Measurements from ENCODE around the gene SPAG17.
"Not testable (repeated sequence)": the region's sequence is repeated elsewhere in the genome, so short reads cannot be mapped to it uniquely, and the experiment has no call there.

The SPAG17 gene

GRCh38 chr1:117964290-117965038 is 220.6 kb downstream of the SPAG17 start:
- no peak for DNase-seq

- DNase-seq, result no peak
These were observed 225.7 kb downstream of the SPAG17 start for GRCh38 chr1:117959364-117959763.

DNA sequence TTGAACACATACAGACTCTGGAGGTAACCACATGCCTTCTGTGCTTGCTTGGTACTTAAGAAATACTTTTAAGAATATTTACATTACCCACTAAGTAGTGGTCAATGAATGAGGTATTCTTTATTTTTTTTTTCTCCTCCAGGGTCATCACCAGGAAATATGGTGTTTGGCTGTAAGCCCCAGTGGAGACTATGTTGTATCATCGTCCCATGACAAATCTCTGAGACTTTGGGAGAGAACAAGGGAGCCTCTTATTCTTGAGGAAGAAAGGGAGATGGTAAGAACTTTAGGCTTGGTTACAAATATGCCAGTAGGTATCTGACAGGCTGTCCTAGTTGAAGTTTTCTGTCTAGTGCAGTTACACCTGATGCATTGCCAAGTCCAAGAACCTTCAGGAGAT is 232.6 kb downstream of the SPAG17 start:
- no peak for DNase-seq

GRCh38 chr1:117942293-117942692 is 242.7 kb downstream of the SPAG17 start:
- no peak for DNase-seq

DNA sequence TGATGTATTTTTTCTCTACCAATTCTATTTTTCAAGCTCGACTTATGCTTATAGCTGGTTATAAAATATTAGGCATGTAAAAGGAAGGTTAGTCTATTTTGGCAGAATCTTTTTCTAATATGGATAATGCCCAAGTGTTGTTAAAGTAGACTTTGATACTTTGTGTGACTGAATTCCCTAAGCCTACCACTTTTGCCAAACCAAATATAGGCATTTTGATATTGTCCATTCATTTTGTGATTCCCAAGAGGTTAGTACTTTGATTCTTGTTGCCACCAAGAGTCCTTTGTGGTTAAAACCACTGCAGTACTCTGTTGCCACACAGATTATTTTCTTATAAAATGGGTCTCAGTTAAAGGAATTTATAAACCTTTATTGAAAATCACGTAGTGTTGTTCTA is 251.3 kb downstream of the SPAG17 start:
- DNase-seq, result no peak

DNA sequence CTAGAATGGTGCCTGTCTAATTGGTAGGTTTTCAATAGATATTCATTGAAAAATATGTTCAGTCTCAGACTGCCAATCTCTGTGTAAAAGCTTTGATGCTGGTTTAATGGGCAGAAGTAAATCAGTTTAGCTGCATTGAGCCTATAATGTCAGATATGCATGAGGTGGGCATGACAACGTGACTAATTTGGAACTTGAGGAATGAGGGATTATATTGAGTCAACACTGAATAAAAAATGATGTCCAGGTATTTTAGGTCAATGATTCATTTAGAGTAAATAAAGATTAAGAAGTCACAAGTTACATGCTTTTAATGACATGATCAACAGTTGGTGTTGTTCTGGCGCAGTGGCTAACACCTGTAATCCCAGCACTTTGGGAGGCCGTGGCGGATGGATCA is 252.5 kb downstream of the SPAG17 start:
- no peak for DNase-seq

DNA sequence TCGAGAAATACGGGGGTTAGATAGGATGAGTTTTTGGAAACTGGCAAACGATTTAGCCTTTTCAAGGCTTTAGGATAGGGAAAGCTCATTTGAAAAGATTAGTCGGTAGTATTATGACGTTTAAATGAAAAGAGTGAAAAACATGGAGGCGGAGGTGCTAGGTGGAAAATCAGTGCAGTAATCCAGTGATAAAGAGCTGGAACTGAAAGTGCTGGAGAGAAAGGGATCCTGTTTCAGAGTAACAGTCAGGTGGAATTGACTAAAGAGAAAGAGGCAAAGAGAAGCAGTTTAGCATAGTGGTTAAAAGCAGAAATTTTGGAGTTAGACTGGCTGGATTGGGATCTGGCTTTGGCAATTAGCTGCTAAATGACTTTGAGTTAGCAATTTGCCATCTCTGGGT is 254.5 kb downstream of the SPAG17 start:
- DNase-seq, result no peak

DNA sequence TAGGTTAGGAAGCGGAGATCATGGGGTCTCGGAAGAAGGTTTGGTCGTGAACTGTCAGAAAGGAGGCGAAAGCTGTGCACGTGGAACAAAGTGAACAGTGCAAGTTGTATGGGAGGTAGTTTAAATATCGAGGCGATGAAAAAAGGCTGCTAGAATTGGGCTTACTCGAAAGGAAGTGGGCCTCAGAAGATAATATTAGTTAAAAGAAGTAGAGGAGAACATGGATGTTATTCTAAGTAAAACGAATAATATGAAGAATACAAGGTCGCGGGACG is 254.9 kb downstream of the SPAG17 start:
- DNase-seq, result no peak

- DNase-seq, result peak; percentile 95
These were observed 255.5 kb downstream of the SPAG17 start, which contains the start of the genes GDAP2 and WDR3 for GRCh38 chr1:117929343-117930172. GDAP2 (minus strand) TSS chr1:117929621; CDS start chr1:117920357, 9,264 bp downstream. WDR3 (plus strand) TSS chr1:117929739; CDS start chr1:117933320, 3,581 bp downstream.

GRCh38 chr1:117928881-117929342 is 256.1 kb downstream of the SPAG17 start:
- peak; percentile 16 for DNase-seq

- no peak for DNase-seq
These were observed 259.0 kb downstream of the SPAG17 start for GRCh38 chr1:117925981-117926380.

DNA sequence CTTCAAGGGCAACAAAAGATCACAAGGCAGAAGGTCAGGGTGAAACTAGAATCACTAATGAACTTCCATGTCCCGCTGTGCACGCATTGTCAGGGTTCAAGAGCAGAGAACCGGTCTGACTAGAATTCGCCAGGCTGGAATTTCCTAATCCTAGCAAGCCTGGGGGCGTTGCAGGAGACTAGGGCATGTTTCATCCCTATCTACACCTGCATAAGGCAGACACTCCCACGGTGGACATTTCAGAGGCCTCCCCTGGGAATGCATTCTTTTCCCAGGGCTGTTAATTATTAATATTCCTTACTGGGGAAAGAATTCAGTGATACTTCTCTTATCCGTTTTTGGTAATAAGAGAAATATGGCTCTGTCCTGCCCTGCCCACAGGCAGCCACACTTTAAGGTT is 262.3 kb downstream of the SPAG17 start:
- DNase-seq, result not testable (repeated sequence)

DNA sequence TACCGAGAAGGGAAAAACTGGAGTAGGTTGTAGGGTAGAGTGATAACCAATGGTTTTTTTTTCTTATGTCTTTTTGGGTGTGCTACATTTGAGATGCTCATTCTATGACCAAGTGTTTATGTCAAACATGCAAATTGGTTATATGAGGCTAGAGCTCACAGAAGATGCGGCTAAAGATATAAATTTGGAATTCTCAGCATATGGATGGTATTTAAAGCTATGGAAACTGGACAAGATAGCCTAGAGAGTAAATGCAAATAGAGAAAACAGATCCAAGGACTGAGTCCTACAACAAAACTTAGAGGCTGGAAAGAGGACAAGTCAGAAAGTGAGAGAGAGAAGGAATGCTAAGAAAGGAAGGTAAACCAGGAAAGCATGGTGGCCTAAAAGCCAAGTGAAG is 263.0 kb downstream of the SPAG17 start:
- no peak for DNase-seq

DNA sequence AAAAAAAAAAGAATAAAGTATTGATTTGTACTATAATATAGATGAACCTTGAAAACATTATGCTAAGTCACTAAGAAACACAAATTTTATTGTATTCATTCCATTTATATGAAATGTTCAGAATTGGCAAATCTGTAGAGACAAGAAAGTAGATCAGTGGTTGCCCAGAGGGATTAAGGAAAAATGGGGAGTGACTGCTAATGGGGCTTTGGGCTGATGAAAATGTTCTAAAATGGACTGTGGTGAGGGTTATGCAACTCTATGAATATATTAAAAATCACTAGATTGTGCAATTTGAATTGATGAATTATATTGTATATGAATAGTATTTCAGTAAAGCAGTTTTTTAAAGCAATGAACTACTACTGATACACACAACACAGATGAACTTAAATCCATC is 265.7 kb downstream of the SPAG17 start:
- DNase-seq, result no peak

GRCh38 chr1:117911051-117911450 is 274.0 kb downstream of the SPAG17 start:
- no peak for DNase-seq

DNA sequence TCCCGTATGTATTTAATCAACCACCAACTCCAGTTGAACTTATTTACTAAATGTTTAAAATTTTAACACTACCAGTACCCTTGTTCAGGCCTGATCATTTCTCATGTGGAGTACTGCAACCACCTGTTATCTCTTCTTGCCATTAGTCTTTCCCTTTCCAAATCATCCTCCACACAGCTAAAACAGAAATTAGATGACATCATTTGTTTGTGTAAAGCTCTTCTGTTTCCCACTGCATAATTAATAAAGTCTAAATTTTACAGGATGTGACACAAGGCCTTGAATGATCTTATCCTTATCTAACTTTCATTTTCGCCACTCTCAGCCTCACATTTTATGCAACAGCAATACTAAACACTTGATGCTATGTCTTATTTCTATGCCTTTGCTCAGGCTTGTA is 280.0 kb downstream of the SPAG17 start:
- DNase-seq, result no peak

DNA sequence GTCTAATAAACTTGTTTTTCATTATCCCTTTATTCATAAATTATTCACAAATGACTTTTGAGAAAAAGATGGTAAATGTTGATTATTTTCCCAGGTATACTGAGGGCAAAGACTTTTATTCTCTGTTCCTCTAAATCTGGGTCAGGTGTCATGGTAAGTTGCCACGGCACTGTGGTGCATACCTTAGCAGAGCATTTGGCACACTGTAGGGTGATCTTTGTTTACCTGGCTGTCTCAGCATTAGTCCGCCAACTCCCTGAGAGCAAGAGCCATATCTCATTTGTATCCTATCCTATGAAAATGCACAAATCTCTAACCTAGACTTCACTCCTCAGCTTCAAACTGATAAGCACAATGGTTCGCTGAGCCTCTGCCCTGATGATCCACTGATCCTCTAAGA is 280.5 kb downstream of the SPAG17 start:
- DNase-seq, result no peak
